ENCODE results near the gene AMBRA1.
"Not testable (repeated sequence)": the region's sequence is repeated elsewhere in the genome, so short reads cannot be mapped to it uniquely, and the experiment has no call there.

The AMBRA1 gene

DNA sequence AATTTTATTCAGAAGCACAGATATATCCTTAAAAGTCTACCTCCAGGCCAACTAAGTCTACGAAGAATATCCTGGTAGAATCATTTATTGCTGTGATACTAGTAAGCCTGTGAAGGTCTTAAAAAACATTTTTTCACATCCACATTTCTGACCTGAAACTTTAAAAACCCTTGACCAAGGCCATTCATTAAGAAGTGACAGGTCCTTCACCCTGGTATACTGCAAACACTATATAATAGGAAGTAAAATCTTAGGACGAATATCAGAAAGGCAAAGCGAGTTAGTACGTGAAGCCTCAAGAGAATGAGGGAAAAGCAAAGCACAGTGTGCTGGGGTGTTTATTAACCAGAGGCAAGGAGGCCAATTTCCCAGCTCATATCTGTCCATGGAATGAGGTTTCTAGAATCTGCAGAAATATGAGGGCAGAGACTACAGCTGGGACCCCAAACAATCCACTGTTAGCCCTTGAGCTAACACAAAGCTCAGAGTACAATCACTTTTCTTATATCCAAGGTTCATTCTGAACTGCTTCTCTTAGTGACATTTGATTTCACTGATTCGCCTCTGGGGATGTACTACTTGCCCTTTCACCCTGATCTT lies 71.0 kb downstream of the AMBRA1 start:
- no peaks in the 10 kb centered on the region for H3K9me3 Mint-ChIP-seq
- H3K27ac Mint-ChIP-seq: no peak overlapping the region
- H3K27me3 Mint-ChIP-seq: no peaks in the 10 kb centered on the region
- peaks cover 16% of the 10 kb centered on the region for H3K4me1 Mint-ChIP-seq (ENCODE audit: low read depth)
- H3K4me3 Mint-ChIP-seq: no peak overlapping the region
- H3K36me3 Mint-ChIP-seq (ENCODE audit: low read depth): peaks cover 8% of the 10 kb centered on the region

DNA sequence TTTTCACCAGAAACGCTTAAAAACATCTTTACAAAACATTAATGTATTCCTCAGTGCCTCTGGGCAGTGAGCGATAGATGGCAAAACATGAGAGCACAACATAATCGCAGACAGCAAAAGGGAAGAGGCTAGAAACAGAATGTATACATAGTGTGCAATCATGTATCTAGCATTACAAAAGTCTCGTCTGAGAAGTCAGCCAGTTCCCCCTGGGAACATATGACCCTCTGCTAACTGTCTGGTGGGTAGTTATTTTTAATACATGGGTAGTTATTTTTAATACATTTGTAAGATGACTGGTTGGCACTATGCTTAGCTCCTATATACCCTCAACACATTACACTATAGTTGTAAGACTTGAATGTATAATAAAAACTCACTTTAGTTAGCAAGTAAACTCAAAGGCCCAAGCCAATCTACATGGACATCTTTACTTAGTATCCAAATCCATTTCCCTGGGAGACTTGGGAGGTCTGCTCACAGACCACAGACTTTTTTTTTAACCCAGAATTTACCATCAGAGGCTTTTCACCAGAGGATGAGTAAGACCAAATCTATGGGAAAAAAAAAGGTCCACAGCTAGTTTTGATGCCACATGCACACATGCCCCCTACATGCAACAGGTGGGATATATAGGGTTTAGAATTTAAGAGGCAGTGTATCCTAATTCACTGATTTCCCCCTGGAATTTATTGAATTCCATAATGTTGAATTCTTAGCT lies 71.7 kb downstream of the AMBRA1 start:
- Mint-ChIP-seq H3K36me3 (ENCODE audit: low read depth) (peaks cover 4% of the 10 kb centered on the region), H3K27me3 (no peaks in the 10 kb centered on the region), H3K4me1 (ENCODE audit: low read depth) (peaks cover 12% of the 10 kb centered on the region), H3K27ac (no peak overlapping the region), H3K4me3 (no peak overlapping the region), H3K9me3 (no peaks in the 10 kb centered on the region)

DNA sequence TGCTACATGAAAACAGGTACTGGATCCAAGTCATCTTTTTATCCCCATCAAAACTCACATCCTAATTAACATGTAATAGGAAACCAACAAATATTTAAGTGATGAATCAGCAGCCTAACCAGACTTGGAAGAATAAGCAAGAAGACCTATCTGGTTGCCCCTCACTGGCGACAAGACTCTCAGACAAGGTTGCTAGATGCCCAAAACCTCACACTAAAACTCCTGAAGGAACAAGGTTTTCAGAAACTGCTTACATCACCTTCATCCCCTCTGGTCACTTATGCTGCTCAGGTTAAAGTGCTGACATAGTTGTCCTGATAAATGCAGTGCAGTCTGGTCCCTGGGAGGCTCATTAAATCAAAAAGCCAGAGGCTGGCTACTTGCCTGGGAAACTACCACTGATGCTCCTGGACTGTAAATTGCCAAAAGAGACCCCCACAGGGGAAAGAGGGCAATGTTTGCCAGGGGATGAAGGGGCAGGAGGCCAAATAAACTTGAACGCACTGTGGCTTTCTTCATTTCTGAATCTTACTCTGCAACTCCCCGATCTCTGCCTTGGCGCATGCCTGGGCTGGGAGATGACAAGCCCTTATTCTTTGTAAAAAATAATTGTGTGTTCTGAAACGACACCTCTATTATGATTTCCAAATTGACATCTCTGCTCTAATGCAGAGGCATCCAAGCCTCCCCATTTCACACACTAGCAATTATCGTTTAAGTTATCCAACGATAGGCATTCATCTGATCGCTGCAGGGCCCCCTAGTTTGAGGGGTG lies 72.7 kb downstream of the AMBRA1 start:
- Mint-ChIP-seq H3K4me1 (ENCODE audit: low read depth) (peaks cover 8% of the 10 kb centered on the region), H3K36me3 (ENCODE audit: low read depth) (peaks cover 4% of the 10 kb centered on the region), H3K4me3 (no peak overlapping the region), H3K27me3 (no peaks in the 10 kb centered on the region), H3K27ac (no peak overlapping the region), H3K9me3 (no peaks in the 10 kb centered on the region)

DNA sequence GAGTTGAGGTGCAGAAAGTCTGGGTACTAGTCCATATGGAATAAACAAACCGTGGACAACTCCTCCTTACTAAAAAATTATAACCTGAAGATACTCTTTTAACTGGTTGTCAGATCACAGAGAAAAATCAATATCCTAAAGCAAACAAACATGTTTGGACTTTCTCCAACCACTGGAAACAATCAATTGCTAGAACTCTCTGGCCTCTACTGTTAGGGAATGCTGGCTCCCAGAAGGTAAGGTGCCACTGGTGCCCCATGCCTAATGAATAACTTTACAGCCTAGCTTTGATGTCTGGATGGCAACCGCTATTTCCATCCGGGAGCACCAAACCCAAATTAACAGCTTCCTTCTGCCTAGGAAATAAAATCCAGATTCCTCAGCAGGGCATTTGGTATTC lies 74.5 kb downstream of the AMBRA1 start:
- Mint-ChIP-seq H3K27ac (no peak overlapping the region), H3K27me3 (no peaks in the 10 kb centered on the region), H3K4me3 (no peak overlapping the region), H3K9me3 (no peaks in the 10 kb centered on the region), H3K4me1 (ENCODE audit: low read depth) (peaks cover 9% of the 10 kb centered on the region), H3K36me3 (ENCODE audit: low read depth) (peaks cover 4% of the 10 kb centered on the region)

DNA sequence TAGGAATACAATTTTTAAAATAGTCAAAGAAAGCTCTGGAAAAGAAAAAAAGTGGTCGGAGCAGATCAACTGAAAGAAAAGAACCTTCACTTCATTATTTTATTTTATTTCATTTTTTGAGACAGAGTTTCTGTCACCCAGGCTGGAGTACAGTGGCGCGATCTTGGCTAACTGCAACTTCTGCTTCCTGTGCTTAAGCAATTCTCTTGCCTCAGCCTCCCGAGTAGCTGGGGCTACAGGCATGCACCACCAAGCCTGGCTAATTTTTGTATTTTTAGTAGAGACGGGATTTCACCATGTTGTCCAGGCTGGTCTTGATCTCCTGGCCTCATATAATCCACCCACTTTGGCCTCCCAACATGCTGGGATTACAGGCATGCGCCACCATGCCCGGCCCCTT lies 74.9 kb downstream of the AMBRA1 start:
- H3K9me3 Mint-ChIP-seq; H3K27me3 Mint-ChIP-seq; H3K27ac Mint-ChIP-seq; H3K36me3 Mint-ChIP-seq (ENCODE audit: low read depth); H3K4me3 Mint-ChIP-seq: not testable (repeated sequence)
- H3K4me1 Mint-ChIP-seq (ENCODE audit: low read depth): peaks cover 12% of the 10 kb centered on the region

DNA sequence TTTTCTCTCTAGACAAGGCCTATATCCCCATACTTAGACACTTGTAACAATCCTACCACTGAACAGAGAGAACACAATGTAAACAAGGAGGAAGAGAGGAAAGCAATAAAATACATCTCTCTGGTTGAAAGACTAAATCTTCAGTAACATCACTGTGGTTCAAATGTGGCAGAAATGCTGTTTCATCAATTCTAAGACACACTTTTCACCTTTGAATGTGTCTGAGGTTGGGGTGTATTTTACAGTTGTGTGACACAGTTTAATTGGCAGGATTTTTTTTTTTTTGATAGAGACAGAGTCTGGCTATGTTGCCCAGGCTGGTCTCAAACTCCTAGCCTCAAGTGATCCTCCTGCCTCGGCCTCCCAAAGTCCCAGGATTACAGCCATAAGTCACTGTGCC lies 79.5 kb downstream of the AMBRA1 start:
- H3K9me3 Mint-ChIP-seq: no peaks in the 10 kb centered on the region
- H3K27me3 Mint-ChIP-seq: no peaks in the 10 kb centered on the region
- no peak overlapping the region for H3K27ac Mint-ChIP-seq
- peaks cover 12% of the 10 kb centered on the region for H3K36me3 Mint-ChIP-seq (ENCODE audit: low read depth)
- peaks cover 7% of the 10 kb centered on the region for H3K4me1 Mint-ChIP-seq (ENCODE audit: low read depth)
- H3K4me3 Mint-ChIP-seq: no peak overlapping the region

DNA sequence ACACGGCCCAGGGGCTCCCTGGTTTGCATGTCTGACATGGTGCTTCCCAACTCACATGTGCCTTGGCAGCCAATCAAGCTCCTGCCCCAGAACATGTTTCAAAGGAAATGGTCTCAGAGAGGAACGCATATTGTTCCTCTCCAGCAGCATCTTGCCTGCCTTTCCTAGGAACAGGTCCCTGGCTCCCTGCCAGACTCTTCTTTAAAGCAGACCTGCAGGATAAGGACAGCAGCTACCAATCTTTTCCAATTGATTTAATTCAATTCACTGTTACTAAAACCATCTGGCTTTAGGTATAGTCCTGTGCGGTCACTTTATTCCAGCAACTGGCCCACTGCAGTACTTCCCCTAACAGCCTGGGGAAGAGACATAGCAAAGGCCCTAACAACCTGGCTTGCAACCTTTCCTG lies 79.9 kb downstream of the AMBRA1 start:
- Mint-ChIP-seq H3K27me3 (no peaks in the 10 kb centered on the region), H3K9me3 (no peaks in the 10 kb centered on the region), H3K36me3 (ENCODE audit: low read depth) (peaks cover 14% of the 10 kb centered on the region), H3K4me1 (ENCODE audit: low read depth) (peaks cover 7% of the 10 kb centered on the region), H3K4me3 (no peak overlapping the region), H3K27ac (no peak overlapping the region)

DNA sequence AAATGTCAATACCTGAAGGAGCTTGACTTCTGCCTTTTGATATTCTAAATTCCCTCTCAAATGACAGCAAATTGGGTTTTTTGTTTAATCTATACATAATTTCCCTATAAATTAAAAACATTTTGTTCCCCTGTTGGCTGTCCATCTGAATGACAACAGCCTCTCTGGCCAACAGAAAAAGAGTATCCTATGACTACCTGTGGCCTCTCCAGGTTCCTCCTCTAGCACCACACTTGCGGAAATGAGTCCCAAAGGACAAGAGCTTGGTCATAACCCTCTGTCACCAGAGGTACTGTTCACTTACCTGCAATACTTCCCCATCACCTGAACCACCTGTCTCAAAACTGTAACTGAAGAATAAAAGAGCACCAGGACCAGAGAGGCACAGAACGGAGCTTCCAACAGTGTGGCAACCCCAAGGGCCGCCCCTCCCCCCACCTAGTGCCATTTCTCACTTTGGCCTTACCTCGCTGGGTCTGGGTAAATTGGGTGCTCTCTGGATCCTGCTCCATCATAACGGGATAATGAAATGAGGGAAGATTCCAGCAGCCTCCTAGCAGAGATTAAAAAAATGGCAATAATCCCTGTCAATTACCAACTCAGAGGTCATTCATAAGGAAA lies 81.5 kb downstream of the AMBRA1 start:
- no peaks in the 10 kb centered on the region for H3K9me3 Mint-ChIP-seq
- peaks cover 26% of the 10 kb centered on the region for H3K36me3 Mint-ChIP-seq (ENCODE audit: low read depth)
- peaks cover 7% of the 10 kb centered on the region for H3K4me1 Mint-ChIP-seq (ENCODE audit: low read depth)
- no peaks in the 10 kb centered on the region for H3K27me3 Mint-ChIP-seq
- no peak overlapping the region for H3K27ac Mint-ChIP-seq
- H3K4me3 Mint-ChIP-seq: no peak overlapping the region

DNA sequence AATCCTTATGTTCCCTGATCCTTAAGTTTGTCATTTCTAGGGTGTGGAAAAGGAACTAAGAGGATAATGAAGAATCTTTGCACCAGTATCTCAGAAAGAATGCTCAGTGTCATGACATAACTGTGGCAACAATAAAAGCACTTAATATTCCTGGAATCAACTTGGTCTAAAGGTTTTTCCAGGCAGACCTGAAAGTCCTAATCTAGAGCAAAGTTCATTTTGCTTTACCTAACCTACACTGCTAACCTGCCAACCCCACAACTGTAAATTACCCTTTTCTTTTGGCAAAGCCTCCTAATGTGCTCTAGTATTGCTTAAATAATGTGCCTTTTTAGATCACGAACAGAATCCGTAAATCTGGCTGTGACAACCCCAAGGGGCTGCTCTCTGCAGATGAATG lies 82.5 kb downstream of the AMBRA1 start:
- Mint-ChIP-seq H3K27ac (no peak overlapping the region), H3K9me3 (no peaks in the 10 kb centered on the region), H3K4me1 (ENCODE audit: low read depth) (peaks cover 10% of the 10 kb centered on the region), H3K27me3 (no peaks in the 10 kb centered on the region), H3K4me3 (no peak overlapping the region), H3K36me3 (ENCODE audit: low read depth) (peaks cover 31% of the 10 kb centered on the region)

DNA sequence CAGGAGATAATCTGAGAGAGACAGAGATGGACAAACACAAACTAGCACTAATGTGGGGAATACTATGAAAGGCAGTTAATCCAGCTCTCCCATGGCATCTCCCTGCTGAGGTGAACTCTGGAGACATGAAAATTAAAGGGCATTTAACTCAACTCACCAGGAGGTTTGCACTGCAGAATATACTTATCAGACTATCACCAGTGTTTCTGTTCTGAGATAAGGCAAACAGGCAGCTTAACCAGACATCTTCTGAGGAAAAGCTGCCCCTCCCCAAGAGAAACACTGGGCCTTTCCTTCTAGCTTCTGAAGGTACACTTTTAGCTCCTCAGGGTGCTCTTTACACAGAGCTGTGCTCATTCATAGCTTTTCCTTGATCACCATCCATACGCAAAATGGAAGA lies 85.5 kb downstream of the AMBRA1 start:
- Mint-ChIP-seq H3K9me3 (no peaks in the 10 kb centered on the region), H3K36me3 (ENCODE audit: low read depth) (peaks cover 37% of the 10 kb centered on the region), H3K27ac (no peak overlapping the region), H3K27me3 (no peaks in the 10 kb centered on the region), H3K4me3 (no peak overlapping the region), H3K4me1 (ENCODE audit: low read depth) (peaks cover 20% of the 10 kb centered on the region)

DNA sequence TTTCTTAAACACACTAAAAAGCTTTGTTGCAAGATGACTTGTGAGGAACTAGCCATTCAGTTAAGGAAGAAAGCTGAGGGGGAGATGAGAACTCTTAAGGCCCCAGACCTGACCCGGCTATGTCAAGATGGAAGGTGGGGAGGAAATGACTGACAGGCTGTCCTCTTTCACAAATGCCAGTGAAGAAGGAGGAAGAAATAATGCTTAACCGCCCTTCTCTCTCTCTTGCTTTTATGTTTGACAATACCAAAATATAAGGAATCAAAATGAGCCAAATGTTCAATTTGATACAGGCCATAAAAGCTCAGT lies 87.4 kb downstream of the AMBRA1 start:
- H3K27me3 Mint-ChIP-seq: no peaks in the 10 kb centered on the region
- no peak overlapping the region for H3K4me3 Mint-ChIP-seq
- no peaks in the 10 kb centered on the region for H3K9me3 Mint-ChIP-seq
- H3K36me3 Mint-ChIP-seq (ENCODE audit: low read depth): peaks cover 36% of the 10 kb centered on the region
- H3K27ac Mint-ChIP-seq: no peak overlapping the region
- H3K4me1 Mint-ChIP-seq (ENCODE audit: low read depth): peaks cover 19% of the 10 kb centered on the region

DNA sequence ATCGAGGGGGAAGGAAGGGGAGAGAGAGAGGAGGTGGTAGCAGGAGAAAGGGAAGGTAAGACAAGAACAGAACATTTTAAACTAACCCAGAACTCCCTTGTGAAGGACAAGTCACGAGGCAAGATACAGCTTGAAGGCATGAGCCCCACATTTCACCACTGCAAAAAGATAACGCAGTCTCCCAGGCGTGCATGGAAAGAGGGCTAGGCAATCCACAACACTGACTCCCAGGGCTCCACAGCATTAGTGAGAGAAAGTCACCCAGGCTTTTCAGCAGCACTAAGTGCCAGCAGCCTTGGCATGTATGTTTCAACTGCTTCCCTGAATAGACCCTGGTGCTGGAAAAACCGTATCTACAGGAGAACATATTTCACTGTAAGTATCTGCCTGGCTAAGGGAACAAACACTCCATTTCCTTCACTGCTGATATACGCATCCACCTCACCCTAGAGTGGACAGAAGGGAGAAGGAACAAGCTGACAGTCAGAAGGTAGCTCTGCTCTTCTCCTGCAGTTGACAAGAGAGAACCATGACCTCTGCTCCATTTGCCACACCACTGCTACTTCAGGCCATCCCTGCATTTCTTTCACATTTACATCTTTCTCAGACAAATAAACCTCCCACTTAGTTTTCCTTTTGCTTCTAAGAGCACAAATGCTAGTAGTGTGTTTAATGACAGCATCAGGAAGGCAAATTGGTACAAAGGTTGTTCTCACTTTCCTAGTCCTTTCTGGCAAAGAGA lies 87.9 kb downstream of the AMBRA1 start:
- H3K27ac Mint-ChIP-seq: no peak overlapping the region

DNA sequence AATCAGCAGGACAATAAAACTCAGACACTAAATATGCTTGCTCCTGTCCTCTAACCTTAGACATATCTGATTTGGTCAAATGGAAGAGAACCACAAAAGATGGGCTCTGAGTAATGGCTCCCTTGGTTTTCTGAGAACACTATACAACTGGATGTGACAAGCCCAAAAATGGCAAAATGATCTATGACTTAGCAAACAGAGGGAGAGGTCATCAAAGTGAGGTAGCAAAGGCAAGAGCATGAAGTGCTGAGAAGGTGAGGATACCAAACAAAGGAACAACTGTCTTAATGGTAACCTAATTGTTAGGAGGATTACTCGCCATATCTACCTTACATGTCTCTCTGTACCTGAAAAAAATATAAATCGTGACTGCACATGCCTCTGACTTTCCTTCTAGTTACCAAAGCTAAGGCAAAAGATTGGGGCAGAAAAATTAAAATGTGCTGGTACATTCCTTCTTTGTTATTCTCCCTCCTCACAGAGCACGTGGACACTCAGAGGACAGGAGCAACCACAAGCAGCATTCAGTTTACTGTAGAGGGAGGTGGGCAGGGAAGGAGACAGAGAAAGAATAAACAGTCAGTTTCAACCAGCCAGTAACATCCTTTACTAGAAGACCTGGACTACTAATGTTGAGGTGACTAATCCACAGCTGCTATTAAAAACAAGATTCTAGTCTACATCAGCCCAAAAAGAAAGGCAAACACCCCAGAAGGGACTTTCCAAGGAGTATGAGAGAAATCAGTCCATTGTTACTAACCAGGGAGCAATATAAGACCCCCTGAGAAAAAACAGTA lies 88.8 kb downstream of the AMBRA1 start:
- Mint-ChIP-seq H3K36me3 (ENCODE audit: low read depth) (peaks cover 47% of the 10 kb centered on the region), H3K4me3 (no peak overlapping the region), H3K9me3 (no peaks in the 10 kb centered on the region), H3K27me3 (no peaks in the 10 kb centered on the region), H3K4me1 (ENCODE audit: low read depth) (peaks cover 19% of the 10 kb centered on the region), H3K27ac (peak overlapping the region; percentile 28)

More for the DNA sequence above, 87.9 kb downstream of the AMBRA1 start:
- H3K27me3 Mint-ChIP-seq: no peaks in the 10 kb centered on the region
- no peaks in the 10 kb centered on the region for H3K9me3 Mint-ChIP-seq
- H3K4me3 Mint-ChIP-seq: no peak overlapping the region
- H3K36me3 Mint-ChIP-seq (ENCODE audit: low read depth): peaks cover 40% of the 10 kb centered on the region
- peaks cover 19% of the 10 kb centered on the region for H3K4me1 Mint-ChIP-seq (ENCODE audit: low read depth)

DNA sequence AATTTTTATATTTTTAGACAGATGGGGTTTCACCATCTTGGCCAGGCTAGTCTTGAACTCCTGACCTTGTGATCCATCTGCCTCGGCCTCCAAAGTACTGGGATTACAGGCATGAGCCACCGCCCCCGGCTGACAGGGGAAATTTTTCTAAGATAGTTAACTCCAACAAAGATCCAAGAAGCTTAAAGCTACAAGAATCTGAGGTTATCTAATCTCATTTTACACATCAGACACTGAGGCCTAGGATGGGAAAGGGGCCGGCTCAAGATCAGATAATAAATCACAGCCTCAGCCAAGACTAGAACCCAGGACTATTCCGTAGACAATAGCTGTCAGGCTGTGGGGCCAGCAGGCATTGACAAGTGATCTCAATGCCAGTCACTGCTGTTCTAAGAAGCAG lies 94.0 kb downstream of the AMBRA1 start:
- Mint-ChIP-seq H3K27me3 (no peaks in the 10 kb centered on the region), H3K36me3 (ENCODE audit: low read depth) (peaks cover 43% of the 10 kb centered on the region), H3K9me3 (no peaks in the 10 kb centered on the region)

More for the DNA sequence above, 94.0 kb downstream of the AMBRA1 start:
- Mint-ChIP-seq H3K4me3 (no peak overlapping the region), H3K4me1 (ENCODE audit: low read depth) (peaks cover 3% of the 10 kb centered on the region), H3K27ac (no peak overlapping the region)

Measured in stimulated activated naive CD8-positive, alpha-beta T cell treated with anti-CD3 and anti-CD28 coated beads, Interleukin-15, Interleukin-2, amounts not matched to agents 100 ng/mL and 50 ng/mL, for 24 hours (primary cell).